ENCODE data around the gene LSAMP. TPM values are rescaled to one million over a fixed set of nuclear protein-coding genes. Genes with fewer than 3 reads are reported as not detected.
A peak's percentile ranks its signal among the peaks of the same experiment; 100 is the strongest.

Gene LSAMP
- total and polyA plus RNA-seq, 2 of the 13 experiments (the other 11 are each of a cell fraction or from before 2014, with no cell fraction given), result not detected

DNA sequence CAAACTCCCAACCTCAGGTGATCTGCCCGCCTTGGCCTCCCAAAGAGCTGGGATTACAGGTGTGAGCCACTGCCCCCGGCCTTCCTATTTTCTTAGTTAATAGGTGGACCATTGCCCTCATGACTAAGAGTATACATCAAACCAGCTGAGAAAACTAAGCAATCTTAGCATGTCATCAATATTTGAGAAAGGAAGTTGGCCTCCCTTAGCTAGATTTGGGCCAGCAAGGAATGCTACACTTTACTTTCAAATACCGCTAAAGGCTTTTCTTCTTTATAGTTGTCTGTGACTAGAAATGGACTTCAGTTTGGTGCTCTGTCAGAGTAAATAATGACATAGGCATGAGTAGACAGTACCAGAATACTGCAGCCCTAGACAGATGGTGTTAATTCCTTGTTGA lies 622.7 kb downstream of the LSAMP start (continued):
- TF ChIP-seq, protein P1, sequence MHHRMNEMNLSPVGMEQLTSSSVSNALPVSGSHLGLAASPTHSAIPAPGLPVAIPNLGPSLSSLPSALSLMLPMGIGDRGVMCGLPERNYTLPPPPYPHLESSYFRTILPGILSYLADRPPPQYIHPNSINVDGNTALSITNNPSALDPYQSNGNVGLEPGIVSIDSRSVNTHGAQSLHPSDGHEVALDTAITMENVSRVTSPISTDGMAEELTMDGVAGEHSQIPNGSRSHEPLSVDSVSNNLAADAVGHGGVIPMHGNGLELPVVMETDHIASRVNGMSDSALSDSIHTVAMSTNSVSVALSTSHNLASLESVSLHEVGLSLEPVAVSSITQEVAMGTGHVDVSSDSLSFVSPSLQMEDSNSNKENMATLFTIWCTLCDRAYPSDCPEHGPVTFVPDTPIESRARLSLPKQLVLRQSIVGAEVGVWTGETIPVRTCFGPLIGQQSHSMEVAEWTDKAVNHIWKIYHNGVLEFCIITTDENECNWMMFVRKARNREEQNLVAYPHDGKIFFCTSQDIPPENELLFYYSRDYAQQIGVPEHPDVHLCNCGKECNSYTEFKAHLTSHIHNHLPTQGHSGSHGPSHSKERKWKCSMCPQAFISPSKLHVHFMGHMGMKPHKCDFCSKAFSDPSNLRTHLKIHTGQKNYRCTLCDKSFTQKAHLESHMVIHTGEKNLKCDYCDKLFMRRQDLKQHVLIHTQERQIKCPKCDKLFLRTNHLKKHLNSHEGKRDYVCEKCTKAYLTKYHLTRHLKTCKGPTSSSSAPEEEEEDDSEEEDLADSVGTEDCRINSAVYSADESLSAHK (CRISPR knock-in tag; IDR thresholded peaks at IDR 0.05; ENCODE audit: borderline replicate concordance), result no peak
- TF ChIP-seq FOXM1 (CRISPR knock-in tag; IDR thresholded peaks at IDR 0.05) (no peak), SALL2 (CRISPR knock-in tag; IDR thresholded peaks at IDR 0.05) (no peak), FOXO1 (CRISPR knock-in tag; IDR thresholded peaks at IDR 0.05) (peak; percentile 22; the same call in 1 of the 2 replicates), RCOR2 (CRISPR knock-in tag; IDR thresholded peaks at IDR 0.05) (0 out of 2 replicates have a peak, but pooled peaks have one; percentile 29), ZBTB21 (CRISPR knock-in tag; IDR thresholded peaks at IDR 0.05) (no peak), ZNF343 (CRISPR knock-in tag; IDR thresholded peaks at IDR 0.05) (no peak), ZNF709 (CRISPR knock-in tag; IDR thresholded peaks at IDR 0.05) (no peak), TCF7 (IDR thresholded peaks at IDR 0.05; ENCODE audit: low read depth) (peak; percentile 86), TBX2 (CRISPR knock-in tag; IDR thresholded peaks at IDR 0.05; ENCODE audit: borderline replicate concordance) (no peak), PPARG (CRISPR knock-in tag; conservative IDR thresholded peaks at IDR 0.05) (peak; percentile 49), ISL2 (CRISPR knock-in tag; IDR thresholded peaks at IDR 0.05) (0 out of 2 replicates have a peak, but pooled peaks have one; percentile 66), ETV5 (CRISPR knock-in tag; IDR thresholded peaks at IDR 0.05; ENCODE audit: borderline replicate concordance) (peak; percentile 81), PHF21A (CRISPR knock-in tag; IDR thresholded peaks at IDR 0.05) (peak; percentile 65), ZNF326 (CRISPR knock-in tag; IDR thresholded peaks at IDR 0.05; ENCODE audit: borderline replicate concordance) (no peak), CHD2 (IDR thresholded peaks at IDR 0.05; ENCODE audit: low read depth, low read length) (no peak), ZNF484 (CRISPR knock-in tag; IDR thresholded peaks at IDR 0.05; ENCODE audit: borderline replicate concordance, low read depth) (no peak), ZKSCAN8 (CRISPR knock-in tag; IDR thresholded peaks at IDR 0.05; ENCODE audit: borderline replicate concordance) (no peak), PCBP1 (IDR thresholded peaks at IDR 0.05; ENCODE audit: borderline replicate concordance, low read depth, low read length) (no peak), NFYB (CRISPR knock-in tag; IDR thresholded peaks at IDR 0.05) (no peak)
- TF ChIP-seq, protein P2, sequence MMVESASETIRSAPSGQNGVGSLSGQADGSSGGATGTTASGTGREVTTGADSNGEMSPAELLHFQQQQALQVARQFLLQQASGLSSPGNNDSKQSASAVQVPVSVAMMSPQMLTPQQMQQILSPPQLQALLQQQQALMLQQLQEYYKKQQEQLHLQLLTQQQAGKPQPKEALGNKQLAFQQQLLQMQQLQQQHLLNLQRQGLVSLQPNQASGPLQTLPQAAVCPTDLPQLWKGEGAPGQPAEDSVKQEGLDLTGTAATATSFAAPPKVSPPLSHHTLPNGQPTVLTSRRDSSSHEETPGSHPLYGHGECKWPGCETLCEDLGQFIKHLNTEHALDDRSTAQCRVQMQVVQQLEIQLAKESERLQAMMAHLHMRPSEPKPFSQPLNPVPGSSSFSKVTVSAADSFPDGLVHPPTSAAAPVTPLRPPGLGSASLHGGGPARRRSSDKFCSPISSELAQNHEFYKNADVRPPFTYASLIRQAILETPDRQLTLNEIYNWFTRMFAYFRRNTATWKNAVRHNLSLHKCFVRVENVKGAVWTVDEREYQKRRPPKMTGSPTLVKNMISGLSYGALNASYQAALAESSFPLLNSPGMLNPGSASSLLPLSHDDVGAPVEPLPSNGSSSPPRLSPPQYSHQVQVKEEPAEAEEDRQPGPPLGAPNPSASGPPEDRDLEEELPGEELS (CRISPR knock-in tag; IDR thresholded peaks at IDR 0.05), result peak; percentile 39; the same call in 1 of the 2 replicates
- TF ChIP-seq, protein P3, sequence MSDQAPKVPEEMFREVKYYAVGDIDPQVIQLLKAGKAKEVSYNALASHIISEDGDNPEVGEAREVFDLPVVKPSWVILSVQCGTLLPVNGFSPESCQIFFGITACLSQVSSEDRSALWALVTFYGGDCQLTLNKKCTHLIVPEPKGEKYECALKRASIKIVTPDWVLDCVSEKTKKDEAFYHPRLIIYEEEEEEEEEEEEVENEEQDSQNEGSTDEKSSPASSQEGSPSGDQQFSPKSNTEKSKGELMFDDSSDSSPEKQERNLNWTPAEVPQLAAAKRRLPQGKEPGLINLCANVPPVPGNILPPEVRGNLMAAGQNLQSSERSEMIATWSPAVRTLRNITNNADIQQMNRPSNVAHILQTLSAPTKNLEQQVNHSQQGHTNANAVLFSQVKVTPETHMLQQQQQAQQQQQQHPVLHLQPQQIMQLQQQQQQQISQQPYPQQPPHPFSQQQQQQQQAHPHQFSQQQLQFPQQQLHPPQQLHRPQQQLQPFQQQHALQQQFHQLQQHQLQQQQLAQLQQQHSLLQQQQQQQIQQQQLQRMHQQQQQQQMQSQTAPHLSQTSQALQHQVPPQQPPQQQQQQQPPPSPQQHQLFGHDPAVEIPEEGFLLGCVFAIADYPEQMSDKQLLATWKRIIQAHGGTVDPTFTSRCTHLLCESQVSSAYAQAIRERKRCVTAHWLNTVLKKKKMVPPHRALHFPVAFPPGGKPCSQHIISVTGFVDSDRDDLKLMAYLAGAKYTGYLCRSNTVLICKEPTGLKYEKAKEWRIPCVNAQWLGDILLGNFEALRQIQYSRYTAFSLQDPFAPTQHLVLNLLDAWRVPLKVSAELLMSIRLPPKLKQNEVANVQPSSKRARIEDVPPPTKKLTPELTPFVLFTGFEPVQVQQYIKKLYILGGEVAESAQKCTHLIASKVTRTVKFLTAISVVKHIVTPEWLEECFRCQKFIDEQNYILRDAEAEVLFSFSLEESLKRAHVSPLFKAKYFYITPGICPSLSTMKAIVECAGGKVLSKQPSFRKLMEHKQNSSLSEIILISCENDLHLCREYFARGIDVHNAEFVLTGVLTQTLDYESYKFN (CRISPR knock-in tag; conservative IDR thresholded peaks at IDR 0.05), result peak; percentile 83
- TF ChIP-seq, protein P4, sequence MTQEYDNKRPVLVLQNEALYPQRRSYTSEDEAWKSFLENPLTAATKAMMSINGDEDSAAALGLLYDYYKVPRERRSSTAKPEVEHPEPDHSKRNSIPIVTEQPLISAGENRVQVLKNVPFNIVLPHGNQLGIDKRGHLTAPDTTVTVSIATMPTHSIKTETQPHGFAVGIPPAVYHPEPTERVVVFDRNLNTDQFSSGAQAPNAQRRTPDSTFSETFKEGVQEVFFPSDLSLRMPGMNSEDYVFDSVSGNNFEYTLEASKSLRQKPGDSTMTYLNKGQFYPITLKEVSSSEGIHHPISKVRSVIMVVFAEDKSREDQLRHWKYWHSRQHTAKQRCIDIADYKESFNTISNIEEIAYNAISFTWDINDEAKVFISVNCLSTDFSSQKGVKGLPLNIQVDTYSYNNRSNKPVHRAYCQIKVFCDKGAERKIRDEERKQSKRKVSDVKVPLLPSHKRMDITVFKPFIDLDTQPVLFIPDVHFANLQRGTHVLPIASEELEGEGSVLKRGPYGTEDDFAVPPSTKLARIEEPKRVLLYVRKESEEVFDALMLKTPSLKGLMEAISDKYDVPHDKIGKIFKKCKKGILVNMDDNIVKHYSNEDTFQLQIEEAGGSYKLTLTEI (CRISPR knock-in tag; conservative IDR thresholded peaks at IDR 0.05), result no peak

Data from HepG2 (cell line).